Measurements from ENCODE around the gene LMF1.

LMF1 gene

DNA sequence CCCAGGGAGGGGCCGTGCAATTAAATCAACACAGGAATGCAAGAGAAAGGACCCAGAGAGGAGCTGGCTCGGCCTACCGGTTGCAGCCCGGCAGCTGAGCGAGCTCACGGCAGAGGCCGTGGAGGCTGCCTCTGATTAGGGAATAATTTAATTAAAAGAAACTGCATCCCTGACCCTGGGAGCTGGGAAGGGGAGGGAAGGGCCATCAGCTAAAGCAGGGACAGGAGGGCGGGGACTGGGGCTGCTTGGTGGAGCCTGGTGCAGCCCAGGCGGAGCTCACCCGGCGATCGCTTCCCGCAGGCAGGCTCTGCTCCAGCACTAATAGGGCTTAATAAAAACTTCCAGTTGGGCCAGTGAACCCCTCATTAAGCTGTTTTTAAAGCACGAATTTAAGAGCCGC lies 43.4 kb downstream of the LMF1 start:
- DNase-seq = no peak

DNA sequence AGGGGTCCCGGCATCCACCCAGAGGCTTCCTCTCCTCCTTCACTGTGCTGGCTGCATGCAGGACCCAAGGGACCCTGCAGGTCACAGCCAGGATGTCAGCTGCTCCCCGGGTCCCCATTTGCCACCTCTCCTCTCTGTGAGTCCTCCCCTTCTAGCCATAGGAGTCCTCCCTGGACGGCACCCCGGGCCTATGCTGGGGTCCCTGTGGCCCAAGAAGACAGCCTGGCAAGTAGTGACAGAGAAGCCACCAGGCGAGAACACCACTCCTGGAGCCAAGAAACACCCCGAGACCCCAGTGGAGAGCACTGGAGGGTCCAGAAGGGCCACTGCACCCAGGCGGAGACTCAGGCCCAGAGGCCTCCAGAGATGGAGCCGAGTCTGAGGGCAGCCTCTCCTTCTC lies 44.1 kb downstream of the LMF1 start:
- no peak for DNase-seq

GRCh38 chr16:924806-925205 lies 46.0 kb downstream of the LMF1 start:
- DNase-seq = no peak

- DNase-seq = no peak
Observed at GRCh38 chr16:924063-924462, 46.7 kb downstream of the LMF1 start.

- DNase-seq = no peak
Observed at GRCh38 chr16:923184-923583, 47.6 kb downstream of the LMF1 start.

DNA sequence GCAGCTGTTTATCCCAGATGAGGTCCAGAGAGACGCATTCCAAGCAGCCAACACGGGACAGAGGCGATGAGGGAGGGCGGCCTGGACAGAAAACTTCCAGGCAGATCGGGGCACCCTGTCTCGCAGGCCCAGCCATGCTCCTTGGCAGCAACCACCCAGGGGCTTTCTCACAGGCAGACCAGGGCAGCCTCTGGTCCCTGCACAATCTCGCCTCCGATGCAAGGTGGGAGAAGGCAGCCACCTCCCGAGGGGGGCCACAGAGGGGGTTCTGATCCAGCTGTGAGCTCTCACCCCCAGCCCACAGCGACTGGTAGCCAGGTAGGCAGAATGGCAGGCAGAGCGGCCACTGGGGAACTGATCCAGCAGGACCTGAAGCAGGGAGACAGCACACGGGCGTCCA lies 48.7 kb downstream of the LMF1 start:
- DNase-seq = no peak

- DNase-seq = no peak
Observed at GRCh38 chr16:921321-921905, 49.4 kb downstream of the LMF1 start.

DNA sequence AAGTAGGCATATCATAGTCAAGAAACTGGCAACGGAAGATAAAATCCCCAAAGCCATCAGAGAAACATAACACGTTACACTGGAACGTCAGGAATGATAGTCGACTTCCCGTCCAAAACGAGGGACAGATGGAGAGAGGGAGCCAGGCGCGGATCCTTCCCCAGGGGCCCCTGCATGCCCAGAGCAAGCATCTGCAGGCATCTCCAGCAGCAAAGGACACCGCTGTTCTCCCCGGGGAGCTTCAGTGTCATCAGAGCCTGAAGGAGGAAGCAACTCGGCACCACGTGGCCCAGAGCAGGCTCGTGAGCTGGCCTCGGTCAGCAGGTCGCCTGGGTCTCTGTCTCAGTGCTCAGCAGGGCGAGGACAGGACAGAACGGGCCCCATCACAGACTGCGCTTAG lies 50.1 kb downstream of the LMF1 start:
- DNase-seq = no peak

- DNase-seq = no peak
Observed at GRCh38 chr16:920051-920681, 50.6 kb downstream of the LMF1 start.

GRCh38 chr16:919658-920050 lies 51.1 kb downstream of the LMF1 start:
- DNase-seq = no peak

- DNase-seq = no peak
Observed at GRCh38 chr16:918741-919657, 51.8 kb downstream of the LMF1 start.

DNA sequence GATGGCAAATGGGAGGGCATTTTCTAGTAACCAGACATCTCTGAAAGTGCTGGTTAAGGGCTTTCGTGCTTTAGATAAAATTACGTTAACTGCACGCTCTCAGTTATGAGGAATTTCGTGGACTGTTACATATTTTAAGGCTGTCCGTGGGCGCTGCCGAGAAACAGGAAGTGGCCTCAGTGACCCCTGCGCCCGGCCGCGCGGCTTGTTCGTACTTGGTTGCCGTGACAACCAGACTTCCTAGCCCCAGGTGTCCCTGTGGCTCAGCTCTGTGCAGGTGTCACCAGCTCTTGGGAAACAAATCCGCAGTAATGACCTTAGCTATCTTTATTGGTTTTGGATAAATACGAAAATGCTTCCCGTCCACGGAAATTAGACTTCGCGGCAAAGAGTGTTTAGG lies 52.7 kb downstream of the LMF1 start:
- no peak for DNase-seq

- DNase-seq = no peak
Observed at GRCh38 chr16:917591-918061, 53.2 kb downstream of the LMF1 start.

DNA sequence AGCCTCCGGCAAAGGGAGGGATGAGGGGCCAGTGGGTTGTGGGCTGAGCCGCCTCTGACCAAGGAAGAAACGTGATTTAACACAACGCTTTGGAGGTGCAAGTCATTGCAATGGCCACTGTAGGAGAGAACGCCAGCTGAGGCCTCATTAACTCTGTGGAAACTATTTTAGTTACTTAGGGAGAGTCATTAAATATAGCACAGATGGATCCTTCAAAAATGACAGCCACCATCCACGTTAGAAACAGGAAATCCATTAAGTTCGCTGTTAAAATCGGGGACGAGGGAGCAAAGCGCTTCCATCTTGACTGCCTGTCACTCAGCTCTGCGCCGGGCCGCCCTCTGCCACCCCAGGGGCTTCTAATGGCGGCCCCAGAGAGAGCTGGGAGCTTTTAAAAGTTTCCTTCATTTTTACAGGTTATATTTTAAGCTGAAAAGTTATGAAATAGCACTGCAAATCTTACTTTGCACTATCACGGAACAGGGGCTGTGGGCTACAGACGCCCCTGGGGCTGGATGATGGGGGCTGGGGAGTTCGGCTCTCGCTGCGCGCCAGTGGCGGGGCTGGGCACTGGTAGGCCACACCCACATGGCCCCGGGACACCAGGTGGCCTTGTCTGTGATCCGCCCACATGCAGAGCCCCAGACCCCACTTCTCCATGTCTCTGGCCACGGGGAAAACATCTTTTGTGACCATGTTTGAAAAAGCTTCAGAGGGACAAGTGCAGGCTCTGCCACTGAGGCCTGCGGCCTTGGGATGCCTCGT lies 54.6 kb downstream of the LMF1 start:
- no peak for DNase-seq

DNA sequence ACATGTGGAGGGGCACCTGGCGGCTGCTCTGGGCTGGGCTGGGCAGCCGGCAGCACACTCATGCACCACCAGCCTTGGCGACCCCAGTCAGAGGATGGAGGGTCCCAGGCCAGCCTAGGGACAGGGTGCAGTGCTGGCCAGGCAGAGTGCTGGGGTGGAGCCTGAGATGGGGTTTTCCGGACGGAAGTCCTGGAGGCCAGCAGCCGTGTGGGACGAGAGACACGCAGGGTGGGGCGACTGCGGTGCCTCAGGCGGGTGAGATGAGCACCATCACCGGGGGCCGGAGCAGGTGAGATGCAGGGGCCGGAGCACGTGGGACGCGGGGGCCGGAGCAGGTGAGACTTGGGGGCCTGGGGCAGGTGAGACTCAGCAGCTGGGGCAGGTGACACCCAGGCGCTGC lies 55.2 kb downstream of the LMF1 start:
- no peak for DNase-seq

- no peak for DNase-seq
Observed at GRCh38 chr16:914440-914839, 56.3 kb downstream of the LMF1 start.

- DNase-seq = no peak
Observed at GRCh38 chr16:913817-914439, 56.9 kb downstream of the LMF1 start.

- DNase-seq = no peak
Observed at GRCh38 chr16:912684-913613, 57.8 kb downstream of the LMF1 start.

DNA sequence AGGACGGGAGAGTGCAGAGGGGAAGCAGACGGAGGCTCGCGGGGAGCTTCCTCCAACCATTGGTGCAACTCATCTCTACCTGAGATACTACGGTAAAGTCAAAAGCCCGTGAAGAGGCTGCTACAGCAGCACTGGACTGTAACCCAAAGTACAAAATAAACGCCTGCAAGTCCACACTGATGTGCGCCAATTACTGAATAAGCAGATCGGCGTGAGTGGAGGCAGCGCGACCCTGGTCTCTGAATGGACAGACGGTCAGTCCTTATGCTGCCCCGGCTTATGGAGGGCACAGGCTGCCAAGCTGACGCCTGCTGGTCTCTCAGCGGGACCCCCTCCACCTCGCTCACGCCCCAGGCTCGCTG lies 58.5 kb downstream of the LMF1 start:
- no peak for DNase-seq

GRCh38 chr16:911604-912321 lies 59.0 kb downstream of the LMF1 start:
- DNase-seq = no peak

- DNase-seq = no peak
Observed at GRCh38 chr16:911101-911500, 59.7 kb downstream of the LMF1 start.

All from activated CD4-positive, alpha-beta T cell treated with anti-CD3 and anti-CD28 coated beads for 1 hour (primary cell).